HepG2 (cell line): ENCODE measurements around the gene MED4.

ENCODE experiments used
- HNRNPK ChIP-seq: fragments of 200-400 bp; formaldehyde crosslinking; IDR thresholded peaks from 2 replicates; pipeline ENCODE4 v1.6.1; 2018; ENCODE audit warnings: low read length, low read depth, moderate library complexity, mild to moderate bottlenecking; ENCODE audit not compliant: poor library complexity, severe bottlenecking
- ONECUT2 ChIP-seq: sonication (generic); formaldehyde crosslinking; IDR thresholded peaks from 2 replicates; pipeline ENCODE4 v1.4.0; 2020; ENCODE audit warnings: missing genetic modification reagents
- TF ChIP-seq, protein P1 (sequence below): conservative IDR thresholded peaks from 2 replicates; pipeline ENCODE4 v1.6.1; 2018; ENCODE audit warnings: missing genetic modification reagents

- TF ChIP-seq, protein P1, sequence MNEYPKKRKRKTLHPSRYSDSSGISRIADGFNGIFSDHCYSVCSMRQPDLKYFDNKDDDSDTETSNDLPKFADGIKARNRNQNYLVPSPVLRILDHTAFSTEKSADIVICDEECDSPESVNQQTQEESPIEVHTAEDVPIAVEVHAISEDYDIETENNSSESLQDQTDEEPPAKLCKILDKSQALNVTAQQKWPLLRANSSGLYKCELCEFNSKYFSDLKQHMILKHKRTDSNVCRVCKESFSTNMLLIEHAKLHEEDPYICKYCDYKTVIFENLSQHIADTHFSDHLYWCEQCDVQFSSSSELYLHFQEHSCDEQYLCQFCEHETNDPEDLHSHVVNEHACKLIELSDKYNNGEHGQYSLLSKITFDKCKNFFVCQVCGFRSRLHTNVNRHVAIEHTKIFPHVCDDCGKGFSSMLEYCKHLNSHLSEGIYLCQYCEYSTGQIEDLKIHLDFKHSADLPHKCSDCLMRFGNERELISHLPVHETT, result no peak
- TF ChIP-seq HNRNPK (no peak), ONECUT2 (no peak)
These were observed 25.3 kb upstream of the MED4 start for GRCh38 chr13:48120241-48120640.
